ENCODE measurements around the gene SLC7A4. TPM values are rescaled to one million over a fixed set of nuclear protein-coding genes. Genes with fewer than 3 reads are reported as not detected.
"Not testable (repeated sequence)": the region's sequence is repeated elsewhere in the genome, so short reads cannot be mapped to it uniquely, and the experiment has no call there.

SLC7A4 gene, protein sequence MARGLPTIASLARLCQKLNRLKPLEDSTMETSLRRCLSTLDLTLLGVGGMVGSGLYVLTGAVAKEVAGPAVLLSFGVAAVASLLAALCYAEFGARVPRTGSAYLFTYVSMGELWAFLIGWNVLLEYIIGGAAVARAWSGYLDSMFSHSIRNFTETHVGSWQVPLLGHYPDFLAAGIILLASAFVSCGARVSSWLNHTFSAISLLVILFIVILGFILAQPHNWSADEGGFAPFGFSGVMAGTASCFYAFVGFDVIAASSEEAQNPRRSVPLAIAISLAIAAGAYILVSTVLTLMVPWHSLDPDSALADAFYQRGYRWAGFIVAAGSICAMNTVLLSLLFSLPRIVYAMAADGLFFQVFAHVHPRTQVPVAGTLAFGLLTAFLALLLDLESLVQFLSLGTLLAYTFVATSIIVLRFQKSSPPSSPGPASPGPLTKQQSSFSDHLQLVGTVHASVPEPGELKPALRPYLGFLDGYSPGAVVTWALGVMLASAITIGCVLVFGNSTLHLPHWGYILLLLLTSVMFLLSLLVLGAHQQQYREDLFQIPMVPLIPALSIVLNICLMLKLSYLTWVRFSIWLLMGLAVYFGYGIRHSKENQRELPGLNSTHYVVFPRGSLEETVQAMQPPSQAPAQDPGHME
- total RNA-seq = not detected

DNA sequence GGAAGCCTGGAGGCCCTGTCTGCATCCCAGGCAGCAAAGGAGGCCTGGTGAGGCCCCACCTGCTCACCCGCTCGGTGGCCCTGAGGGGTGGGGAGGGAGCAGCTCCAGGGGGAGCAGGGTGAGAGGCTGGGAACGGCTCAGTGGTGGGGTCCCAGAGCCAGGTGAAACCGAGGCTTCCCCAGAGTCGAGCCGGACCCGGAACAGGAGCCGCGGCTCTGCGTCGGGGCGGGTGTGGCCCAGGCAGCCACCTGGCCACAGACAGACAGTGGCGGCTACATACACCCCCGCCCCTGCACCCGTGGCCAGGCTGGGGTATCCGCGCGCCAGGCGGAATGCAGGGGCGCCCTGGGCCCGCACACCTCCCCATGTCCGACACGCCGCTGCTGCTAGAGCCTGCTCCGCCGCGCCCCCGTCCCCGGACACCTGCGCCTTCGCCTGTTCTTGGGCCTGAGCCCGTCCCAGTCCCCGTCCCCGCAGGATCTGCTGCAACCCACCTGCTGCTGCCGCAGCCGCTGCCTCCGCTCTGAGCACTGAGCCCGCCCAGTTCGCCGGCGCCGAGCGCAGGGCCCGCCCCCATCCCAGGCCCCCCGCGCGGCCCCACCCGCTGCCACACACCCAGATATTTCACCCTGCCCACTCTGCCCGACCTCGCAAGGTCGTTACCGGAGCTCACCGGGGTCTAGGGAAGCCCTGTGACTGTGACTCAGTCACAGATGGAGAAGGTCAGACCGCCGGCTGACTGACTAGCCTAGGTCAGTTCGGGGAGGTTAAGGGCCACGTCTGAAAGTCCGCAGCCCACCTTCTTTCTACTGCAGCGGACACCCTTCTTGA lies at the start of gene SLC7A4:
TSS of gene SLC7A4 (minus strand) at position 525 of the 831 bp plus-strand sequence. CDS start 749 bp downstream, outside the sequence.
- Histone ChIP-seq H3K9me3 (ENCODE audit: low read depth, low read length) (no peaks in the 10 kb centered on the region), H3K4me3 (ENCODE audit: low read length) (no peak within 1 kb of the TSS), H3K27me3 (ENCODE audit: insufficient read depth, low read length) (peaks cover 6% of the 10 kb centered on the region), H3K4me1 (ENCODE audit: insufficient read depth, low read length) (no peaks in the 10 kb centered on the region)

DNA sequence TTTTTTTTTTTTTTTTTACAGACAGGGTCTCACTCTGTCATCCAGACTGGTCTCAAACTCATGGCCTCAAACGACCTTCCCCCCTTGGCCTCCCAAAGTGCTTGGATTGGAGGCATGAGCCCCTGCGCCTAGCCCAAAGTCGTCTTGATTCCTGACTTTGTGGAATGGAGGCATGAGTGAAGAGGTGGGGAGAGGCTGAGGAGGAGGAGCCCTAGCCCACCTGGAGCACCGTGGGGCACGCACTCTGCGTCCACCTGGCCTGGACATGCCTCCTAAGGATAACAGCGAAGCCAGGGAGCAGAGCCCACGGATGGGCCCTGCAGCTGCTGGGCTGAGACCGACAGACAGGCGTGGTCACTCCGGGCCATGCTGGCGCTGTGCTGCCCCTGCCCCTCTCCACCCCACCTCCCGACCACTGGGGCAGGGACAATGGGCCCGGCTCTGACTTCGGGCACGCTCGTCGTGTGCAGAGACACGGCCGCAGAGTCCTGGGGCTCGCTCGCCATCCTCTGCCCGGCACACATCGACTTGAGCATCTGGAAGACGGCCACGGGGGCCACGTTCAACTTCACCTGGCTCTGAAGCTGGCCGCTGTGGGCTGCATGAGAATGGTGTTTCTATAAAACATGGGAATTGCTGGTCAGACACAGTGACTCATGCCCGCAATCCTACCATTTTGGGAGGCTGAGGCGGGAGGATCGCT lies 48.2 kb upstream of the SLC7A4 start:
- Histone ChIP-seq H3K27me3 (ENCODE audit: insufficient read depth, low read length) (no peaks in the 10 kb centered on the region), H3K9me3 (ENCODE audit: low read depth, low read length) (no peaks in the 10 kb centered on the region), H3K4me3 (ENCODE audit: low read length) (no peak overlapping the region), H3K4me1 (ENCODE audit: insufficient read depth, low read length) (no peaks in the 10 kb centered on the region)

DNA sequence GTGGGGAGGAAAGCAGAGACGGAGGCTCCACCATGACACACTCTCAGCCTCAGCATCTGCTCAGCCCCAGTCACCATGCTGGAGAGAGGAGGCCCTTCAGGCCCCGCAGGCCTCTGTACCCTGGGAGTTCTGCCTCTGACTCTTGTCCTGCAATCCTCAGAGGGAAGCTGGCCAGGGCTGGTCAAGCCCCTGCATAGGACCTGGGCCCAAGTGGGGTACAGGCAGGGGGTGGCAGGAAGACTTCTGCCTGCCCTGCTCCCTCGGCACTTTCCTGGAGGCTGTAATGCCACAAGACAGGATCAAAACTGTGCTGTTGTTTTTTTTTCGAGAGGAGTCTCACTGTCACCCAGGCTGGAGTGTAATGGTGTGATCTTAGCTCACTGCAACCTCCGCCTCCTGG lies 47.1 kb upstream of the SLC7A4 start:
- Histone ChIP-seq H3K27me3 (ENCODE audit: insufficient read depth, low read length) (no peaks in the 10 kb centered on the region), H3K9me3 (ENCODE audit: low read depth, low read length) (no peaks in the 10 kb centered on the region), H3K4me3 (ENCODE audit: low read length) (no peak overlapping the region), H3K4me1 (ENCODE audit: insufficient read depth, low read length) (no peaks in the 10 kb centered on the region)

GRCh38 chr22:21078916-21079315 lies 46.6 kb upstream of the SLC7A4 start:
- no peaks in the 10 kb centered on the region for H3K4me1 ChIP-seq (ENCODE audit: insufficient read depth, low read length)
- H3K9me3 ChIP-seq (ENCODE audit: low read depth, low read length) = no peaks in the 10 kb centered on the region
- H3K27me3 ChIP-seq (ENCODE audit: insufficient read depth, low read length) = no peaks in the 10 kb centered on the region
- H3K4me3 ChIP-seq (ENCODE audit: low read length) = no peak overlapping the region

- H3K9me3 ChIP-seq (ENCODE audit: low read depth, low read length) = no peaks in the 10 kb centered on the region
- no peak overlapping the region for H3K4me3 ChIP-seq (ENCODE audit: low read length)
- no peaks in the 10 kb centered on the region for H3K4me1 ChIP-seq (ENCODE audit: insufficient read depth, low read length)
- H3K27me3 ChIP-seq (ENCODE audit: insufficient read depth, low read length) = no peaks in the 10 kb centered on the region
Measured at GRCh38 chr22:21077884-21078508, 45.6 kb upstream of the SLC7A4 start.

DNA sequence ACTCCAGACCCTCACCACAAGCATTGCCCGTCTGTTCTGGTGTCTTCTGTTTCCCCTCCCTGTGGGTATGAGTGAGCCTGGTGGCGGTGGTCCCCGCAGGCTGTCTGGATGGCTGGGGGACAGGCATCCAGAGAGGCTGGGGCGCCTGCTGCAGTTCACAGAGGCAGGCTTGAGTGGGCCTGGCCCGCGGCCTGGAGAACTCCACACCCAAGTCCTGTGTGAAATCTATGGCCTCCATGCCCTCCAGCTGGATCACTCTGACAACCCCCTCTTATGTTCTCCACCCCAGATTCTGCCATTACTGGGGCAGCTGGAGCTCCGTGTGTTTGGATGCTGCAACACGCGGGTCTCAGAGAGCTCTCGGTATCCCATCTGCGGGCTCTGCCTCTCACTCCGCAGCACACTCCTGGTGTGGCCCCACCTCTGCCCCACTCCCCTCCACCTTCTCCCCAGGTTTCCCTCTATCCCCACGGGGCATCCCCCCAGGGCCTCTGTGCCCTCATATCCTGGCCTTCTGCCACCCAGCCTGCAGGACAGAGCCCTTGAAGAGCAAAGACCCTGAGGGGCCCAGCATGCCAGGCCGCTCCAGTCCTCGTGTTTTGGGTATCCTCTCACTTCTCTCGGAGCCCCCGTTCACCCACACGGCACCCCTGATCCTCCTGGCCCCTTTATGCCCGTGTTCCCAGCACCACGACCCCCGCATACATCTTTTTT lies 44.7 kb upstream of the SLC7A4 start:
- no peak overlapping the region for H3K4me3 ChIP-seq (ENCODE audit: low read length)
- no peaks in the 10 kb centered on the region for H3K4me1 ChIP-seq (ENCODE audit: insufficient read depth, low read length)
- no peaks in the 10 kb centered on the region for H3K27me3 ChIP-seq (ENCODE audit: insufficient read depth, low read length)
- H3K9me3 ChIP-seq (ENCODE audit: low read depth, low read length) = no peaks in the 10 kb centered on the region

- H3K9me3 ChIP-seq (ENCODE audit: low read depth, low read length) = no peaks in the 10 kb centered on the region
- H3K27me3 ChIP-seq (ENCODE audit: insufficient read depth, low read length) = no peaks in the 10 kb centered on the region
- no peak overlapping the region for H3K4me3 ChIP-seq (ENCODE audit: low read length)
- no peaks in the 10 kb centered on the region for H3K4me1 ChIP-seq (ENCODE audit: insufficient read depth, low read length)
Measured at GRCh38 chr22:21075516-21076138, 43.3 kb upstream of the SLC7A4 start.

GRCh38 chr22:21074102-21074715 lies 41.8 kb upstream of the SLC7A4 start:
- Histone ChIP-seq H3K4me1 (ENCODE audit: insufficient read depth, low read length) (no peaks in the 10 kb centered on the region), H3K9me3 (ENCODE audit: low read depth, low read length) (no peaks in the 10 kb centered on the region), H3K4me3 (ENCODE audit: low read length) (no peak overlapping the region), H3K27me3 (ENCODE audit: insufficient read depth, low read length) (no peaks in the 10 kb centered on the region)

GRCh38 chr22:21073482-21073881 lies 41.1 kb upstream of the SLC7A4 start:
- H3K4me1 ChIP-seq (ENCODE audit: insufficient read depth, low read length) = no peaks in the 10 kb centered on the region
- no peak overlapping the region for H3K4me3 ChIP-seq (ENCODE audit: low read length)
- no peaks in the 10 kb centered on the region for H3K9me3 ChIP-seq (ENCODE audit: low read depth, low read length)
- H3K27me3 ChIP-seq (ENCODE audit: insufficient read depth, low read length) = no peaks in the 10 kb centered on the region

- H3K4me1 ChIP-seq (ENCODE audit: insufficient read depth, low read length) = no peaks in the 10 kb centered on the region
- H3K27me3 ChIP-seq (ENCODE audit: insufficient read depth, low read length) = no peaks in the 10 kb centered on the region
- H3K4me3 ChIP-seq (ENCODE audit: low read length) = no peak overlapping the region
- no peaks in the 10 kb centered on the region for H3K9me3 ChIP-seq (ENCODE audit: low read depth, low read length)
Measured at GRCh38 chr22:21073023-21073422, 40.7 kb upstream of the SLC7A4 start.

- H3K27me3 ChIP-seq (ENCODE audit: insufficient read depth, low read length); H3K4me3 ChIP-seq (ENCODE audit: low read length); H3K9me3 ChIP-seq (ENCODE audit: low read depth, low read length); H3K4me1 ChIP-seq (ENCODE audit: insufficient read depth, low read length): not testable (repeated sequence)
Measured at GRCh38 chr22:21071796-21072195, 39.4 kb upstream of the SLC7A4 start.

- no peaks in the 10 kb centered on the region for H3K4me1 ChIP-seq (ENCODE audit: insufficient read depth, low read length)
- H3K27me3 ChIP-seq (ENCODE audit: insufficient read depth, low read length) = no peaks in the 10 kb centered on the region
- H3K9me3 ChIP-seq (ENCODE audit: low read depth, low read length) = no peaks in the 10 kb centered on the region
- H3K4me3 ChIP-seq (ENCODE audit: low read length) = no peak overlapping the region
Measured at GRCh38 chr22:21070690-21071615, 38.6 kb upstream of the SLC7A4 start.

All from mononuclear cell (primary cell).